HCT116 (cell line): ENCODE measurements around the gene OSBPL8. TPM values are rescaled to one million over a fixed set of nuclear protein-coding genes. Genes with fewer than 3 reads are reported as not detected.

Experiments used
- ATAC-seq: fragments of 200-7000 bp; cut with Tn5 transposase; 2 replicates; pipeline ENCODE4 v1.9.1; 2020; ENCODE audit warnings: mild to moderate bottlenecking, moderate library complexity
- BruUV-seq: library from RNA; stranded (reverse); fragments of 400-500 nt; replicated peaks from 2 replicates; lab custom pipeline; 2021; lab: Mats Ljungman, UMichigan
- CTCF ChIA-PET: fragments of 300-600 bp; sonication (Branson Sonifier 250); formaldehyde crosslinking; loops from one replicate; lab custom pipeline; 2021; ENCODE audit warnings: antibody characterized with exemption; lab: Charles Lee
- POLR2A ChIA-PET: fragments of 300-600, 350-600 bp; sonication (Branson Sonifier 250); formaldehyde crosslinking; loops from one replicate; lab custom pipeline; 2021; ENCODE audit warnings: antibody characterized with exemption; lab: Charles Lee
- RAD21 ChIA-PET, 2 experiments: fragments of 300-600 bp; sonication (Branson Sonifier 250); formaldehyde crosslinking; loops; one replicate each; lab custom pipeline; 2023; ENCODE audit warnings: low total read pairs in 2 of 2; ENCODE audit not compliant: uncharacterized antibody in 2 of 2, unreplicated experiment in 2 of 2, low non-redundant PET in 1 of 2; lab: Charles Lee
- DNase-seq: peaks from one replicate; pipeline ENCODE4 v3.0.0-alpha.2; 2010; ENCODE audit warnings: low read depth, low spot score
- H2AFZ ChIP-seq: fragments of 200-600 bp; shearing (Covaris generic), sonication (generic); 2 replicates; pipeline ENCODE4 v1.6.1; 2017; ENCODE audit warnings: low read depth, mixed run types, mixed read lengths, antibody characterized with exemption, low read length; ENCODE audit not compliant: poor library complexity, severe bottlenecking
- H3K27ac ChIP-seq: 2 replicates; pipeline ENCODE4 v1.5.1; 2012; ENCODE audit warnings: low read depth, low read length
- H3K27me3 ChIP-seq: fragments of 200-600 bp; sonication (generic); 2 replicates; pipeline ENCODE4 v1.6.1; 2016; ENCODE audit warnings: mixed run types, low read length, mixed read lengths; ENCODE audit not compliant: insufficient read depth
- H3K36me3 ChIP-seq, 2 experiments: fragments of 200-500 bp in 1 of 2; fragments of 200-600 bp in 1 of 2; sonication (Bioruptor generic) in 1 of 2; sonication (generic) in 1 of 2; 2 replicates each; pipeline versions ENCODE4 v1.5.1 to v1.6.1; 2014 to 2016; ENCODE audit warnings: low read length in 2 of 2, inconsistent platforms in 1 of 2, mixed read lengths in 1 of 2, mixed run types in 1 of 2; ENCODE audit not compliant: insufficient read depth in 2 of 2, control insufficient read depth in 1 of 2
- H3K4me1 ChIP-seq, 2 experiments: fragments of 200-600 bp in 1 of 2; sonication (generic) in 1 of 2; 2 replicates each; pipeline versions ENCODE4 v1.5.1 to v1.6.1; 2012 to 2017; ENCODE audit warnings: low read length in 2 of 2, inconsistent platforms in 1 of 2, mild to moderate bottlenecking in 1 of 2, mixed read lengths in 1 of 2, mixed run types in 1 of 2, moderate library complexity in 1 of 2; ENCODE audit not compliant: insufficient read depth in 2 of 2, control insufficient read depth in 1 of 2
- H3K4me2 ChIP-seq: fragments of 200-600 bp; sonication (generic); 2 replicates; pipeline ENCODE4 v1.6.1; 2017; ENCODE audit warnings: mixed run types, low read length, mixed read lengths
- H3K4me3 ChIP-seq, 2 experiments: fragments of 200-600 bp in 1 of 2; sonication (generic) in 1 of 2; replicated peaks in 1 of 2; 2 replicates each; pipeline ENCODE4 v1.5.1; 2011 to 2016; ENCODE audit warnings: low read length in 2 of 2, control low read depth in 1 of 2, low read depth in 1 of 2, mild to moderate bottlenecking in 1 of 2, mixed read lengths in 1 of 2, mixed run types in 1 of 2
- H3K79me2 ChIP-seq: fragments of 200-600 bp; sonication (generic); 2 replicates; pipeline ENCODE4 v1.6.1; 2017; ENCODE audit warnings: mild to moderate bottlenecking, mixed run types, low read length, moderate library complexity, mixed read lengths; ENCODE audit not compliant: insufficient read depth
- H3K9ac ChIP-seq: fragments of 200-600 bp; sonication (generic); 2 replicates; pipeline ENCODE4 v1.6.1; 2016; ENCODE audit warnings: low read length, mixed read lengths
- H3K9me2 ChIP-seq: fragments of 200-600 bp; sonication (generic), shearing (Covaris generic); 2 replicates; pipeline ENCODE4 v1.6.1; 2017; ENCODE audit warnings: mixed run types, mild to moderate bottlenecking, moderate library complexity; ENCODE audit not compliant: insufficient read depth
- H3K9me3 ChIP-seq, 2 experiments: fragments of 200-500 bp in 1 of 2; fragments of 200-600 bp in 1 of 2; sonication (Bioruptor generic) in 1 of 2; sonication (generic) in 1 of 2; 2 replicates each; pipeline ENCODE4 v1.6.1; 2014 to 2017; ENCODE audit warnings: low read length in 2 of 2, mixed read lengths in 2 of 2, inconsistent platforms in 1 of 2, low read depth in 1 of 2, mild to moderate bottlenecking in 1 of 2, mixed run types in 1 of 2, moderate library complexity in 1 of 2; ENCODE audit not compliant: control insufficient read depth in 1 of 2, insufficient read depth in 1 of 2
- H4K20me1 ChIP-seq: fragments of 200-600 bp; sonication (generic), shearing (Covaris generic); 2 replicates; pipeline ENCODE4 v1.6.1; 2017; ENCODE audit warnings: mixed run types, mild to moderate bottlenecking, moderate library complexity; ENCODE audit not compliant: insufficient read depth
- CTCF ChIP-seq, 3 experiments: fragments of 200-600 bp in 1 of 3; sonication (generic) in 1 of 3; IDR thresholded peaks in 2 of 3; conservative IDR thresholded peaks in 1 of 3; 2 replicates each; pipeline ENCODE4 v1.5.1; 2012 to 2017; ENCODE audit warnings: low read depth in 2 of 3, low read length in 2 of 3, antibody characterized with exemption in 1 of 3, borderline replicate concordance in 1 of 3, control low read depth in 1 of 3, mild to moderate bottlenecking in 1 of 3, mixed read lengths in 1 of 3, mixed run types in 1 of 3, moderate library complexity in 1 of 3; ENCODE audit not compliant: insufficient read depth in 1 of 3
- EGR1 ChIP-seq: IDR thresholded peaks from 2 replicates; pipeline ENCODE4 v1.6.1; 2012; ENCODE audit warnings: low read depth
- JUND ChIP-seq: IDR thresholded peaks from 2 replicates; pipeline ENCODE4 v1.6.1; 2012
- REST ChIP-seq: IDR thresholded peaks from 2 replicates; pipeline ENCODE4 v1.6.1; 2012; ENCODE audit warnings: low read depth
- SP1 ChIP-seq: IDR thresholded peaks from 2 replicates; pipeline ENCODE4 v1.6.1; 2012; ENCODE audit warnings: low read depth
- ZNF274 ChIP-seq: fragments of 200-500 bp; sonication (Bioruptor generic); IDR thresholded peaks from 2 replicates; pipeline ENCODE4 v1.6.1; 2014; ENCODE audit warnings: mild to moderate bottlenecking, low read depth, low read length, inconsistent platforms
- intact Hi-C: fragments of 100-400 bp; cut with micrococcal nuclease; formaldehyde crosslinking; loops from 2 replicates; pipeline ENCODE4 v1.10.0; 2022
- total RNA-seq: library from RNA; stranded (reverse); gene quantifications from one replicate; pipeline ENCODE4 v1.2.1, GENCODE V29; 2021; ENCODE audit not compliant: unreplicated experiment

OSBPL8 gene
- total RNA-seq, 1 experiment from 2014 or later, result 115 TPM

GRCh38 chr12:76471579-76471978 is 88.0 kb downstream of the OSBPL8 start:
- Histone ChIP-seq H3K4me3 (no peak overlapping the region), H3K9me2 (no peaks in the 10 kb centered on the region), H2AFZ (no peak overlapping the region), H3K36me3 (no peaks in the 10 kb centered on the region), H4K20me1 (no peaks in the 10 kb centered on the region), H3K9ac (no peak overlapping the region), H3K4me1 (peaks cover 11 to 19% of the 10 kb centered on the region in 2 experiments), H3K4me2 (0 out of 2 replicates have a peak overlapping the region, but pooled peaks have one; percentile 50), H3K27me3 (no peaks in the 10 kb centered on the region), H3K27ac (no peak overlapping the region), H3K79me2 (peaks cover 28% of the 10 kb centered on the region; the same call in 1 of the 2 replicates), H3K9me3 (no peaks in the 10 kb centered on the region)
- intact Hi-C loops, result no loop called here
- TF ChIP-seq CTCF (IDR thresholded peaks at IDR 0.05 in 2 of 3, conservative IDR thresholded peaks at IDR 0.05 in 1 of 3; ENCODE audit: borderline replicate concordance in 1 of 3, insufficient read depth in 1 of 3, low read depth in 2 of 3, low read length in 2 of 3), result no peak
- no peak for TF ChIP-seq JUND
- ChIA-PET CTCF (no interaction called here), POLR2A (no interaction called here), RAD21 (no interaction called here)
- ATAC-seq, result no peak
- DNase-seq, result no peak
- BruUV-seq, result no TSS peak

- H4K20me1 ChIP-seq, result no peaks in the 10 kb centered on the region
- peak overlapping the region; percentile 50 for H3K4me2 ChIP-seq
- no peak for TF ChIP-seq ZNF274
- peak; percentile 33; the same call in 1 of the 2 replicates for TF ChIP-seq SP1
- TF ChIP-seq EGR1, result no peak
- no peak for TF ChIP-seq REST
- TF ChIP-seq CTCF (IDR thresholded peaks at IDR 0.05 in 2 of 3, conservative IDR thresholded peaks at IDR 0.05 in 1 of 3; ENCODE audit: borderline replicate concordance in 1 of 3, insufficient read depth in 1 of 3, low read depth in 2 of 3, low read length in 2 of 3), result no peak
Observed at GRCh38 chr12:76470028-76470939, 89.3 kb downstream of the OSBPL8 start.

More at GRCh38 chr12:76470028-76470939, 89.3 kb downstream of the OSBPL8 start:
- DNase-seq (no peak), ATAC-seq (peak; percentile 92)
- Histone ChIP-seq H3K4me3 (no peak overlapping the region; a peak in 1 of 4 replicates), H3K4me1 (peaks cover 11 to 19% of the 10 kb centered on the region in 2 experiments), H3K27me3 (no peaks in the 10 kb centered on the region), H2AFZ (no peak overlapping the region), H3K9me3 (no peaks in the 10 kb centered on the region), H3K79me2 (peaks cover 28% of the 10 kb centered on the region; the same call in 1 of the 2 replicates), H3K36me3 (no peaks in the 10 kb centered on the region), H3K27ac (no peak overlapping the region), H3K9ac (no peak overlapping the region), H3K9me2 (no peaks in the 10 kb centered on the region)
- ChIA-PET POLR2A (no interaction called here), RAD21 (no interaction called here), CTCF (interaction anchor here (1.1 kb wide), 1 partner anchor 14 kb away, joined by 3 read pairs; no protein-coding TSS in a partner anchor)
- BruUV-seq, result no TSS peak
- intact Hi-C loops, result no loop called here
